C4-2B (cell line): ENCODE results near the gene SND1.

Experiments
- ZFX ChIP-seq: fragments of 450-650 bp; IDR thresholded peaks from 2 replicates; pipeline ENCODE4 v1.6.1; 2017
- TF ChIP-seq, protein P1 (sequence below): fragments of 450-650 bp; conservative IDR thresholded peaks from 2 replicates; pipeline ENCODE4 v1.5.1; 2017; ENCODE audit warnings: mild to moderate bottlenecking

DNA sequence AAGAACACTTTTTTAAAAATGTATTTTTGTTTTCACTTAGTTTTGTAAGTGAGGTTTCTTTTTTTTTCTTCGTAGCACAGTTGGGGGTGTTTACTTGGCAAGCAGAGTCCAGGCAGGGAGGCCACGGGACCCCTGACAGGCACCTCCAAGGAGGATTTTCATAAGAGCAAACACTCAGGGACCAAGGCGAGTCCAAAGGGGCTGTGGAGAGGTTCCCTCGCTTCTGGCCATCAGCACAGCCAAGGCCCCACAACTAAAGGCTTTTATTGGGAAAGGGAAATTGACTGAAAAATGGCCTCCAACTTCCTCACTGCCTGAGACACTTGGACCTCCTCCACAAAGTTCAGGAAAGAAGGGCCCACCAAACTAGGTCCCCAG lies 205.5 kb downstream of the SND1 start:
- TF ChIP-seq, protein P1, sequence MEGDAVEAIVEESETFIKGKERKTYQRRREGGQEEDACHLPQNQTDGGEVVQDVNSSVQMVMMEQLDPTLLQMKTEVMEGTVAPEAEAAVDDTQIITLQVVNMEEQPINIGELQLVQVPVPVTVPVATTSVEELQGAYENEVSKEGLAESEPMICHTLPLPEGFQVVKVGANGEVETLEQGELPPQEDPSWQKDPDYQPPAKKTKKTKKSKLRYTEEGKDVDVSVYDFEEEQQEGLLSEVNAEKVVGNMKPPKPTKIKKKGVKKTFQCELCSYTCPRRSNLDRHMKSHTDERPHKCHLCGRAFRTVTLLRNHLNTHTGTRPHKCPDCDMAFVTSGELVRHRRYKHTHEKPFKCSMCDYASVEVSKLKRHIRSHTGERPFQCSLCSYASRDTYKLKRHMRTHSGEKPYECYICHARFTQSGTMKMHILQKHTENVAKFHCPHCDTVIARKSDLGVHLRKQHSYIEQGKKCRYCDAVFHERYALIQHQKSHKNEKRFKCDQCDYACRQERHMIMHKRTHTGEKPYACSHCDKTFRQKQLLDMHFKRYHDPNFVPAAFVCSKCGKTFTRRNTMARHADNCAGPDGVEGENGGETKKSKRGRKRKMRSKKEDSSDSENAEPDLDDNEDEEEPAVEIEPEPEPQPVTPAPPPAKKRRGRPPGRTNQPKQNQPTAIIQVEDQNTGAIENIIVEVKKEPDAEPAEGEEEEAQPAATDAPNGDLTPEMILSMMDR = no peak
- TF ChIP-seq ZFX = no peak
